COLO668 (cell line): ENCODE results near the gene ITK.

ENCODE experiments used
- DNase-seq: peaks from one replicate; lab custom pipeline; 2025; ENCODE audit not compliant: unreplicated experiment; lab: John Stamatoyannopoulos, UW

The ITK gene

DNA sequence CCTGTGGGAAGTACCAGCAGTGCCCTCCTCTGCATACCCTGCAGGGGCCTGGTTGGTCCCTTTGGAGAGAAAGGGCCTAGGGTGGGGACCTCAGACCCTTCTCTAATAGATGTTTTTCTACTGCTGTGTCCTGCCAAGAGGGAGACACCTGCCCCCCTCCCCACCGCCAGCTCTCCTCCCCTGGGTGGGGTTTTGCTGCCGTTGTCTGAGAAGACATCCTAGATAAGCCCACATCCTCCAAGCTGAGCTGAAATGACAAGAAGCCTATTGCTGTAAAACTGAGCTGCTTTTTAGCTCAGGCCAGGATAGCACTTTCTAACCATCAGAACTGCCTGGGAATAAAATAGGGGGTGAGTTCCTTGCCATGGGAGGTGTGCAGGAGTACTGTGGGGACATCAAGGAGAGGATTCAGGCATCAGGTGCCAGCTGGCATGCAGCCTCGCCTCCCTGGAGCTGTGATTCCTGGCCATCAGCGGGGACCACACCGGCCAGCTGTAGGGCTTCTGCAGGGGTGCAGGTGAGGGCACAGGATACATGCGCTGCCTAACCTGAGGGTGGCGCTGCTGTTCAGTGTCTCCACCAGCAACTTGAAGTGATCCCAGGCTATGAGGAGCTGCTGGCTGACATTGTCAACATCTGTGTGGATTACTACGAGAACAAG lies 123.2 kb downstream of the ITK start:
- no peak for DNase-seq
